Lower leg skin (tissue), 3 donors: Measurements from ENCODE around the gene SSTR4.

ENCODE experiments used
- CTCF ChIP-seq, 3 donors: fragments of 450-650 bp; IDR thresholded peaks; one replicate each; pipeline ENCODE4 v1.5.1; 2016; ENCODE audit warnings: antibody characterized with exemption in 3 of 3, mild to moderate bottlenecking in 3 of 3, moderate library complexity in 2 of 3
- POLR2A ChIP-seq, 2 donors: fragments of 450-650 bp; IDR thresholded peaks; one replicate each; pipeline ENCODE4 v1.6.1; 2016 to 2017; ENCODE audit warnings: antibody characterized with exemption in 2 of 2, mild to moderate bottlenecking in 1 of 2, moderate library complexity in 1 of 2

GRCh38 chr20:23024701-23025100, 10.4 kb upstream of the SSTR4 start:
- TF ChIP-seq CTCF (IDR thresholded peaks at IDR 0.05) (no peak), POLR2A (IDR thresholded peaks at IDR 0.05) (no peak)
